H9 (cell line): ENCODE measurements around the gene FAM174C. TPM values are rescaled to one million over a fixed set of nuclear protein-coding genes. Genes with fewer than 3 reads are reported as not detected.

Experiments
- DNase-seq: peaks from one replicate; pipeline ENCODE4 v3.0.0-alpha.2; 2017
- H2AFZ ChIP-seq: one replicate; pipeline ENCODE4 v1.6.1; 2013; ENCODE audit warnings: mild to moderate bottlenecking, low read length, control low read depth, moderate library complexity
- H2AK5ac ChIP-seq: 2 replicates; pipeline ENCODE4 v1.6.1; 2013; ENCODE audit warnings: low read length, control low read depth, mixed read lengths; ENCODE audit not compliant: insufficient read length
- H2BK120ac ChIP-seq: one replicate; pipeline ENCODE4 v1.6.1; 2013; ENCODE audit warnings: low read depth, mild to moderate bottlenecking, low read length, control low read depth, inconsistent platforms; ENCODE audit not compliant: poor library complexity, severe bottlenecking
- H2BK12ac ChIP-seq: 2 replicates; pipeline ENCODE4 v1.6.1; 2013; ENCODE audit warnings: low read length, control low read depth, mixed read lengths, low read depth; ENCODE audit not compliant: insufficient read length
- H2BK15ac ChIP-seq: 2 replicates; pipeline ENCODE4 v1.6.1; 2013; ENCODE audit warnings: low read depth, low read length, control low read depth
- H2BK20ac ChIP-seq: one replicate; pipeline ENCODE4 v1.6.1; 2013; ENCODE audit warnings: low read depth, mild to moderate bottlenecking, low read length, control low read depth, inconsistent platforms; ENCODE audit not compliant: poor library complexity, severe bottlenecking
- H2BK5ac ChIP-seq: 2 replicates; pipeline ENCODE4 v1.6.1; 2013; ENCODE audit warnings: low read length, control low read depth, mixed read lengths; ENCODE audit not compliant: insufficient read length
- H3K14ac ChIP-seq: 2 replicates; pipeline ENCODE4 v1.6.1; 2013; ENCODE audit warnings: low read length, control low read depth; ENCODE audit not compliant: insufficient read depth
- H3K18ac ChIP-seq: 2 replicates; pipeline ENCODE4 v1.6.1; 2013; ENCODE audit warnings: low read depth, mild to moderate bottlenecking, mixed read lengths, low read length, control low read depth; ENCODE audit not compliant: insufficient read length
- H3K23ac ChIP-seq: 2 replicates; pipeline ENCODE4 v1.6.1; 2013; ENCODE audit warnings: low read length, control low read depth, mixed read lengths, low read depth; ENCODE audit not compliant: insufficient read length
- H3K23me2 ChIP-seq: 2 replicates; pipeline ENCODE4 v1.6.1; 2013; ENCODE audit warnings: low read depth, mild to moderate bottlenecking, mixed read lengths, low read length, control low read depth; ENCODE audit not compliant: insufficient read length, poor library complexity, severe bottlenecking
- H3K27ac ChIP-seq: 2 replicates; pipeline ENCODE4 v1.5.1; 2013; ENCODE audit warnings: low read length, control low read depth, mixed read lengths, low read depth; ENCODE audit not compliant: insufficient read length
- H3K27me3 ChIP-seq: 2 replicates; pipeline ENCODE4 v1.6.1; 2013; ENCODE audit warnings: low read length, control low read depth, inconsistent platforms; ENCODE audit not compliant: insufficient read depth
- H3K4ac ChIP-seq: 2 replicates; pipeline ENCODE4 v1.6.1; 2013; ENCODE audit warnings: low read depth, mild to moderate bottlenecking, control low read depth, inconsistent platforms, low read length, moderate library complexity
- H3K4me1 ChIP-seq: 2 replicates; pipeline ENCODE4 v1.6.1; 2013; ENCODE audit warnings: low read length, control low read depth, inconsistent platforms; ENCODE audit not compliant: insufficient read depth
- H3K4me2 ChIP-seq: 2 replicates; pipeline ENCODE4 v1.6.1; 2013; ENCODE audit warnings: low read length, control low read depth, mixed read lengths; ENCODE audit not compliant: insufficient read length, insufficient read depth
- H3K56ac ChIP-seq: 2 replicates; pipeline ENCODE4 v1.6.1; 2013; ENCODE audit warnings: low read depth, mild to moderate bottlenecking, mixed read lengths, low read length, control low read depth; ENCODE audit not compliant: insufficient read length
- H3K79me1 ChIP-seq: 2 replicates; pipeline ENCODE4 v1.6.1; 2013; ENCODE audit warnings: low read depth, mild to moderate bottlenecking, moderate library complexity, low read length, control low read depth, inconsistent platforms; ENCODE audit not compliant: insufficient read depth, poor library complexity, severe bottlenecking
- H3K79me2 ChIP-seq: 2 replicates; pipeline ENCODE4 v1.6.1; 2013; ENCODE audit warnings: low read length, control low read depth, inconsistent platforms; ENCODE audit not compliant: insufficient read depth
- H3K9ac ChIP-seq: 2 replicates; pipeline ENCODE4 v1.6.1; 2013; ENCODE audit warnings: low read length, control low read depth, mixed read lengths; ENCODE audit not compliant: insufficient read length; ENCODE audit errors: extremely low read depth
- H3K9me3 ChIP-seq: one replicate; pipeline ENCODE4 v1.6.1; 2013; ENCODE audit warnings: low read depth, low read length, inconsistent platforms; ENCODE audit not compliant: control insufficient read depth
- H3T11ph ChIP-seq: one replicate; pipeline ENCODE4 v1.6.1; 2013; ENCODE audit warnings: mild to moderate bottlenecking, low read length, control low read depth, inconsistent platforms
- H4K20me1 ChIP-seq: one replicate; pipeline ENCODE4 v1.6.1; 2013; ENCODE audit not compliant: control insufficient read depth, insufficient read length, insufficient read depth
- H4K5ac ChIP-seq: 2 replicates; pipeline ENCODE4 v1.6.1; 2013; ENCODE audit warnings: low read depth, mild to moderate bottlenecking, mixed read lengths, low read length, control low read depth; ENCODE audit not compliant: insufficient read length
- H4K8ac ChIP-seq: replicated peaks from 2 replicates; pipeline ENCODE4 v1.6.1; 2013; ENCODE audit warnings: low read length, control low read depth, mixed read lengths, low read depth; ENCODE audit not compliant: insufficient read length
- H4K91ac ChIP-seq: 2 replicates; pipeline ENCODE4 v1.6.1; 2013; ENCODE audit warnings: low read depth, mild to moderate bottlenecking, moderate library complexity, mixed read lengths, low read length, control low read depth; ENCODE audit not compliant: insufficient read length
- H3K27ac Mint-ChIP-seq, 3 experiments: 2 replicates in 2 of 3; 3 replicates in 1 of 3; pipeline ENCODE4 v1.8.0; 2020 to 2021; ENCODE audit warnings: mixed read lengths in 3 of 3, mild to moderate bottlenecking in 1 of 3, moderate library complexity in 1 of 3
- H3K27me3 Mint-ChIP-seq: 2 replicates; pipeline ENCODE4 v1.8.0; 2021; ENCODE audit warnings: low read depth, mild to moderate bottlenecking, moderate library complexity, mixed read lengths
- H3K36me3 Mint-ChIP-seq, 3 experiments: 2 replicates in 2 of 3; 3 replicates in 1 of 3; pipeline ENCODE4 v1.8.0; 2020 to 2021; ENCODE audit warnings: low read depth in 3 of 3, mixed read lengths in 3 of 3; ENCODE audit not compliant: insufficient read depth in 1 of 3
- H3K4me1 Mint-ChIP-seq, 2 experiments: 2 replicates each; pipeline ENCODE4 v1.8.0; 2020; ENCODE audit warnings: mixed read lengths in 2 of 2
- H3K4me3 Mint-ChIP-seq, 2 experiments: 2 replicates in 1 of 2; 3 replicates in 1 of 2; pipeline ENCODE4 v1.8.0; 2020 to 2021; ENCODE audit warnings: mild to moderate bottlenecking in 2 of 2, mixed read lengths in 2 of 2, moderate library complexity in 1 of 2
- H3K9me3 Mint-ChIP-seq, 2 experiments: 2 replicates in 1 of 2; 3 replicates in 1 of 2; pipeline ENCODE4 v1.8.0; 2020; ENCODE audit warnings: mild to moderate bottlenecking in 2 of 2, mixed read lengths in 2 of 2, moderate library complexity in 1 of 2
- CTCF ChIP-seq: fragments of 200-600 bp; sonication (generic); conservative IDR thresholded peaks from 3 replicates; pipeline ENCODE4 v1.8.0; 2021; ENCODE audit warnings: antibody characterized with exemption, mild to moderate bottlenecking
- WGBS: extraction: QIAGEN DNeasy Blood & Tissue Kit; methylation state at CpG from one replicate; pipeline ENCODE4 v1.1.7; 2013; ENCODE audit warnings: missing lambda C conversion rate, low lambda C conversion rate, mixed read lengths; ENCODE audit not compliant: insufficient read length; ENCODE audit errors: extremely low coverage; 5-methylcytosine and 5-hydroxymethylcytosine counted together
- total RNA-seq: library from RNA; stranded (reverse); gene quantifications from 2 replicates; pipeline ENCODE4 v1.2.1, GENCODE V29; 2021

The FAM174C gene
- total RNA-seq, 1 experiment from 2014 or later = 63.0 TPM

GRCh38 chr19:1240925-1241324 lies 34.4 kb upstream of the FAM174C start:
- no peak for TF ChIP-seq CTCF
- Histone ChIP-seq H3K79me1 (no peaks in the 10 kb centered on the region), H3K4me1 (no peaks in the 10 kb centered on the region), H2AK5ac (no peak overlapping the region), H3K9ac (no peak overlapping the region), H3K27ac (no peak overlapping the region), H3K4ac (no peak overlapping the region), H2BK15ac (no peak overlapping the region), H3K18ac (no peak overlapping the region), H2AFZ (no peak overlapping the region), H2BK12ac (no peak overlapping the region), H3K23me2 (peaks cover 11% of the 10 kb centered on the region), H2BK120ac (no peak overlapping the region), H4K20me1 (no peaks in the 10 kb centered on the region), H3K4me2 (peak overlapping the region; percentile 52), H3K23ac (no peak overlapping the region), H3K14ac (no peak overlapping the region), H4K91ac (no peak overlapping the region), H2BK5ac (no peak overlapping the region), H3K27me3 (no peaks in the 10 kb centered on the region), H3T11ph (no peak overlapping the region), H2BK20ac (no peak overlapping the region), H3K9me3 (no peaks in the 10 kb centered on the region), H4K5ac (no peak overlapping the region), H4K8ac (no peak overlapping the region), H3K56ac (no peak overlapping the region), H3K79me2 (no peaks in the 10 kb centered on the region; the same call in 1 of the 2 replicates)
- no peaks in the 10 kb centered on the region; a peak in 1 of 5 replicates for H3K9me3 Mint-ChIP-seq
- H3K27me3 Mint-ChIP-seq = peaks cover 1% of the 10 kb centered on the region
- DNase-seq = no peak
- H3K4me1 Mint-ChIP-seq = peaks cover 15 to 23% of the 10 kb centered on the region in 2 experiments
- peaks cover 0 to 3% (median 1%) of the 10 kb centered on the region in 3 experiments; a peak in 4 of 7 replicates for H3K36me3 Mint-ChIP-seq
- H3K27ac Mint-ChIP-seq = no peak overlapping the region
- WGBS = no CpG with 5 or more reads among the region's 15 CpGs
- peak overlapping the region; percentile 85 to 89 for H3K4me3 Mint-ChIP-seq
